H9 (cell line): ENCODE measurements around the gene TRPT1. TPM values are rescaled to one million over a fixed set of nuclear protein-coding genes. Genes with fewer than 3 reads are reported as not detected.

Experiments
- DNase-seq: peaks from one replicate; pipeline ENCODE4 v3.0.0-alpha.2; 2017
- H2AFZ ChIP-seq: one replicate; pipeline ENCODE4 v1.6.1; 2013; ENCODE audit warnings: mild to moderate bottlenecking, low read length, control low read depth, moderate library complexity
- H2AK5ac ChIP-seq: 2 replicates; pipeline ENCODE4 v1.6.1; 2013; ENCODE audit warnings: low read length, control low read depth, mixed read lengths; ENCODE audit not compliant: insufficient read length
- H2BK120ac ChIP-seq: one replicate; pipeline ENCODE4 v1.6.1; 2013; ENCODE audit warnings: low read depth, mild to moderate bottlenecking, low read length, control low read depth, inconsistent platforms; ENCODE audit not compliant: poor library complexity, severe bottlenecking
- H2BK12ac ChIP-seq: 2 replicates; pipeline ENCODE4 v1.6.1; 2013; ENCODE audit warnings: low read length, control low read depth, mixed read lengths, low read depth; ENCODE audit not compliant: insufficient read length
- H2BK15ac ChIP-seq: 2 replicates; pipeline ENCODE4 v1.6.1; 2013; ENCODE audit warnings: low read depth, low read length, control low read depth
- H2BK20ac ChIP-seq: one replicate; pipeline ENCODE4 v1.6.1; 2013; ENCODE audit warnings: low read depth, mild to moderate bottlenecking, low read length, control low read depth, inconsistent platforms; ENCODE audit not compliant: poor library complexity, severe bottlenecking
- H2BK5ac ChIP-seq: 2 replicates; pipeline ENCODE4 v1.6.1; 2013; ENCODE audit warnings: low read length, control low read depth, mixed read lengths; ENCODE audit not compliant: insufficient read length
- H3K14ac ChIP-seq: 2 replicates; pipeline ENCODE4 v1.6.1; 2013; ENCODE audit warnings: low read length, control low read depth; ENCODE audit not compliant: insufficient read depth
- H3K18ac ChIP-seq: 2 replicates; pipeline ENCODE4 v1.6.1; 2013; ENCODE audit warnings: low read depth, mild to moderate bottlenecking, mixed read lengths, low read length, control low read depth; ENCODE audit not compliant: insufficient read length
- H3K23ac ChIP-seq: 2 replicates; pipeline ENCODE4 v1.6.1; 2013; ENCODE audit warnings: low read length, control low read depth, mixed read lengths, low read depth; ENCODE audit not compliant: insufficient read length
- H3K23me2 ChIP-seq: 2 replicates; pipeline ENCODE4 v1.6.1; 2013; ENCODE audit warnings: low read depth, mild to moderate bottlenecking, mixed read lengths, low read length, control low read depth; ENCODE audit not compliant: insufficient read length, poor library complexity, severe bottlenecking
- H3K27ac ChIP-seq: 2 replicates; pipeline ENCODE4 v1.5.1; 2013; ENCODE audit warnings: low read length, control low read depth, mixed read lengths, low read depth; ENCODE audit not compliant: insufficient read length
- H3K27me3 ChIP-seq: 2 replicates; pipeline ENCODE4 v1.6.1; 2013; ENCODE audit warnings: low read length, control low read depth, inconsistent platforms; ENCODE audit not compliant: insufficient read depth
- H3K4ac ChIP-seq: 2 replicates; pipeline ENCODE4 v1.6.1; 2013; ENCODE audit warnings: low read depth, mild to moderate bottlenecking, control low read depth, inconsistent platforms, low read length, moderate library complexity
- H3K4me1 ChIP-seq: 2 replicates; pipeline ENCODE4 v1.6.1; 2013; ENCODE audit warnings: low read length, control low read depth, inconsistent platforms; ENCODE audit not compliant: insufficient read depth
- H3K4me2 ChIP-seq: 2 replicates; pipeline ENCODE4 v1.6.1; 2013; ENCODE audit warnings: low read length, control low read depth, mixed read lengths; ENCODE audit not compliant: insufficient read length, insufficient read depth
- H3K56ac ChIP-seq: 2 replicates; pipeline ENCODE4 v1.6.1; 2013; ENCODE audit warnings: low read depth, mild to moderate bottlenecking, mixed read lengths, low read length, control low read depth; ENCODE audit not compliant: insufficient read length
- H3K79me1 ChIP-seq: 2 replicates; pipeline ENCODE4 v1.6.1; 2013; ENCODE audit warnings: low read depth, mild to moderate bottlenecking, moderate library complexity, low read length, control low read depth, inconsistent platforms; ENCODE audit not compliant: insufficient read depth, poor library complexity, severe bottlenecking
- H3K79me2 ChIP-seq: 2 replicates; pipeline ENCODE4 v1.6.1; 2013; ENCODE audit warnings: low read length, control low read depth, inconsistent platforms; ENCODE audit not compliant: insufficient read depth
- H3K9ac ChIP-seq: 2 replicates; pipeline ENCODE4 v1.6.1; 2013; ENCODE audit warnings: low read length, control low read depth, mixed read lengths; ENCODE audit not compliant: insufficient read length; ENCODE audit errors: extremely low read depth
- H3K9me3 ChIP-seq: one replicate; pipeline ENCODE4 v1.6.1; 2013; ENCODE audit warnings: low read depth, low read length, inconsistent platforms; ENCODE audit not compliant: control insufficient read depth
- H3T11ph ChIP-seq: one replicate; pipeline ENCODE4 v1.6.1; 2013; ENCODE audit warnings: mild to moderate bottlenecking, low read length, control low read depth, inconsistent platforms
- H4K20me1 ChIP-seq: one replicate; pipeline ENCODE4 v1.6.1; 2013; ENCODE audit not compliant: control insufficient read depth, insufficient read length, insufficient read depth
- H4K5ac ChIP-seq: 2 replicates; pipeline ENCODE4 v1.6.1; 2013; ENCODE audit warnings: low read depth, mild to moderate bottlenecking, mixed read lengths, low read length, control low read depth; ENCODE audit not compliant: insufficient read length
- H4K8ac ChIP-seq: replicated peaks from 2 replicates; pipeline ENCODE4 v1.6.1; 2013; ENCODE audit warnings: low read length, control low read depth, mixed read lengths, low read depth; ENCODE audit not compliant: insufficient read length
- H4K91ac ChIP-seq: 2 replicates; pipeline ENCODE4 v1.6.1; 2013; ENCODE audit warnings: low read depth, mild to moderate bottlenecking, moderate library complexity, mixed read lengths, low read length, control low read depth; ENCODE audit not compliant: insufficient read length
- H3K27ac Mint-ChIP-seq, 3 experiments: 2 replicates in 2 of 3; 3 replicates in 1 of 3; pipeline ENCODE4 v1.8.0; 2020 to 2021; ENCODE audit warnings: mixed read lengths in 3 of 3, mild to moderate bottlenecking in 1 of 3, moderate library complexity in 1 of 3
- H3K27me3 Mint-ChIP-seq: 2 replicates; pipeline ENCODE4 v1.8.0; 2021; ENCODE audit warnings: low read depth, mild to moderate bottlenecking, moderate library complexity, mixed read lengths
- H3K36me3 Mint-ChIP-seq, 3 experiments: 2 replicates in 2 of 3; 3 replicates in 1 of 3; pipeline ENCODE4 v1.8.0; 2020 to 2021; ENCODE audit warnings: low read depth in 3 of 3, mixed read lengths in 3 of 3; ENCODE audit not compliant: insufficient read depth in 1 of 3
- H3K4me1 Mint-ChIP-seq, 2 experiments: 2 replicates each; pipeline ENCODE4 v1.8.0; 2020; ENCODE audit warnings: mixed read lengths in 2 of 2
- H3K4me3 Mint-ChIP-seq, 2 experiments: 2 replicates in 1 of 2; 3 replicates in 1 of 2; pipeline ENCODE4 v1.8.0; 2020 to 2021; ENCODE audit warnings: mild to moderate bottlenecking in 2 of 2, mixed read lengths in 2 of 2, moderate library complexity in 1 of 2
- H3K9me3 Mint-ChIP-seq, 2 experiments: 2 replicates in 1 of 2; 3 replicates in 1 of 2; pipeline ENCODE4 v1.8.0; 2020; ENCODE audit warnings: mild to moderate bottlenecking in 2 of 2, mixed read lengths in 2 of 2, moderate library complexity in 1 of 2
- CTCF ChIP-seq: fragments of 200-600 bp; sonication (generic); conservative IDR thresholded peaks from 3 replicates; pipeline ENCODE4 v1.8.0; 2021; ENCODE audit warnings: antibody characterized with exemption, mild to moderate bottlenecking
- WGBS: extraction: QIAGEN DNeasy Blood & Tissue Kit; methylation state at CpG from one replicate; pipeline ENCODE4 v1.1.7; 2013; ENCODE audit warnings: missing lambda C conversion rate, low lambda C conversion rate, mixed read lengths; ENCODE audit not compliant: insufficient read length; ENCODE audit errors: extremely low coverage; 5-methylcytosine and 5-hydroxymethylcytosine counted together
- total RNA-seq: library from RNA; stranded (reverse); gene quantifications from 2 replicates; pipeline ENCODE4 v1.2.1, GENCODE V29; 2021

The TRPT1 gene
- total RNA-seq, 1 experiment from 2014 or later = 33.6 TPM

- Mint-ChIP-seq H3K27me3 (peaks cover 20% of the 10 kb centered on the region), H3K4me3 (peak overlapping the region; percentile 74 to 91; a peak in 4 of 5 replicates), H3K27ac (no peak overlapping the region; a peak in 2 of 7 replicates), H3K4me1 (peaks cover 26 to 39% of the 10 kb centered on the region in 2 experiments), H3K36me3 (peaks cover 0 to 4% (median 3%) of the 10 kb centered on the region in 3 experiments; a peak in 3 of 7 replicates), H3K9me3 (no peaks in the 10 kb centered on the region)
- peak overlapping the region; percentile 94 for H3K4me2 ChIP-seq
- H2AFZ ChIP-seq = no peak overlapping the region
- no peak overlapping the region for H4K91ac ChIP-seq
- no peak overlapping the region for H2BK15ac ChIP-seq
- peaks cover 35% of the 10 kb centered on the region for H3K23me2 ChIP-seq
- no peak overlapping the region for H3K18ac ChIP-seq
- no peak overlapping the region for H4K8ac ChIP-seq
- H4K20me1 ChIP-seq = no peaks in the 10 kb centered on the region
- H2BK20ac ChIP-seq = no peak overlapping the region
- H2AK5ac ChIP-seq = no peak overlapping the region
- no CpG with 5 or more reads among the region's 12 CpGs for WGBS
- no peak for DNase-seq
- no peak overlapping the region for H2BK5ac ChIP-seq
- H3K23ac ChIP-seq = no peak overlapping the region
- no peak overlapping the region for H2BK120ac ChIP-seq
- no peak overlapping the region for H3T11ph ChIP-seq
- no peaks in the 10 kb centered on the region for H3K9me3 ChIP-seq
- no peak overlapping the region for H3K56ac ChIP-seq
- H3K27ac ChIP-seq = no peak overlapping the region
- no peak overlapping the region for H3K4ac ChIP-seq
- H3K79me2 ChIP-seq = no peaks in the 10 kb centered on the region
- no peak overlapping the region for H4K5ac ChIP-seq
- no peaks in the 10 kb centered on the region for H3K79me1 ChIP-seq
- no peak overlapping the region for H2BK12ac ChIP-seq
- H3K14ac ChIP-seq = no peak overlapping the region
- no peak for TF ChIP-seq CTCF
- H3K9ac ChIP-seq = no peak overlapping the region
- H3K27me3 ChIP-seq = no peaks in the 10 kb centered on the region; the same call in 1 of the 2 replicates
- H3K4me1 ChIP-seq = 0 out of 2 replicates have a peak, but pooled peaks cover 3% of the 10 kb centered on the region
These were observed 3.2 kb upstream of the TRPT1 start for GRCh38 chr11:64229090-64229743.
